Activated naive CD8-positive, alpha-beta T cell treated with anti-CD3 and anti-CD28 coated beads, Interleukin-2, amount 10 ng/mL, durations not matched to agents 7 days and 5 days (primary cell): ENCODE measurements around the gene RINL. TPM values are rescaled to one million over a fixed set of nuclear protein-coding genes. Genes with fewer than 3 reads are reported as not detected.
"Not testable (repeated sequence)": the region's sequence is repeated elsewhere in the genome, so short reads cannot be mapped to it uniquely, and the experiment has no call there.

ENCODE experiments used
- ATAC-seq: fragments of 150-1000 bp; cut with Tn5 transposase; one replicate; pipeline ENCODE4 v1.10.0; 2021; ENCODE audit warnings: low read depth, moderate library complexity
- POLR2A ChIA-PET: fragments of 350-600 bp; sonication (Branson Sonifier 250); formaldehyde crosslinking; loops from one replicate; lab custom pipeline; 2021; ENCODE audit warnings: antibody characterized with exemption; lab: Charles Lee
- DNase-seq: peaks from one replicate; pipeline ENCODE4 v3.0.0; 2021
- H3K27ac Mint-ChIP-seq: one replicate; pipeline ENCODE4 v1.8.0; 2022; ENCODE audit warnings: mild to moderate bottlenecking, mixed read lengths
- H3K27me3 Mint-ChIP-seq: one replicate; pipeline ENCODE4 v1.8.0; 2022; ENCODE audit warnings: mild to moderate bottlenecking, moderate library complexity, mixed read lengths
- H3K36me3 Mint-ChIP-seq: one replicate; pipeline ENCODE4 v1.8.0; 2021; ENCODE audit warnings: mild to moderate bottlenecking, mixed read lengths
- H3K4me1 Mint-ChIP-seq: one replicate; pipeline ENCODE4 v1.8.0; 2021; ENCODE audit warnings: mixed read lengths
- H3K4me3 Mint-ChIP-seq: one replicate; pipeline ENCODE4 v1.8.0; 2022; ENCODE audit warnings: mild to moderate bottlenecking, moderate library complexity, mixed read lengths
- H3K9me3 Mint-ChIP-seq: one replicate; pipeline ENCODE4 v1.8.0; 2021; ENCODE audit warnings: mixed read lengths
- total RNA-seq, 2 experiments: library from RNA; stranded (reverse); gene quantifications; one replicate each; pipeline ENCODE4 v1.2.3, GENCODE V29; 2021

RINL gene
- total RNA-seq, 2 experiments from 2014 or later = 71.3 to 74.2 TPM

DNA sequence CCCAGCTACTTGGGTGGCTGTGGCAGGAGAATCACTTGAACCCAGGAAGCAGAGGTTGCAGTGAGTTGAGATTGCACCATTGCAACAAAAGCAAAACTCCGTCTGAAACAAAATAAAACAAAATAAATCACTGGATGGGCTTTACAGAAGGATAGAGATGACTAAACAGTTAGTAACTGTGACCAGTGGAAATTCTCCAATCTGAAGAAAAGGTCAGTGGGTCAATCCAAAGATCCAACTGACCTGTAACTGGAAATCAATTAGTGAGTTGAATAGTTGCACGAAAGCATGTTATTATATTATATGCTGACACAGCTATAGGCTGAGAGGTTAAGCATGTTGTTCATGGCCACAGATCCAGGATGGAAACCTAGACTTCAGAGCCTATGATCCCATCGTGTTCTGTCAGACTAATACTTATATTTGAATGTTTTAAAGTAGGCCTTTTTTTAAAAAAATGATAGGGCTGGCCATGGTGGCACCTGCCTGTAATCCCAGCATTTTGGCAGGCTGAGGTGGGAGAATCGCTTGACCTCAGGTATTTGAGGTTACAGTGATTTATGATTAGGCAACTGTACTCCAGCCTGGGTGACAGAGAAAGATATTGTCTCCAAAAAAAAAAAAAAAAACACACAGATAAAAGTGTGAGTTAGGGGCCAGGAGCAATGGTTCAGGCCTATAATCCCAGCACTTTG lies 47.9 kb downstream of the RINL start:
- Mint-ChIP-seq H3K36me3 (peaks cover 23% of the 10 kb centered on the region), H3K9me3 (no peaks in the 10 kb centered on the region), H3K4me3 (peak overlapping the region; percentile 95), H3K4me1 (peaks cover 27% of the 10 kb centered on the region), H3K27me3 (no peaks in the 10 kb centered on the region), H3K27ac (peak overlapping the region; percentile 88)
- POLR2A ChIA-PET = interaction anchor here (1.3 to 5.1 kb wide), 2 partner anchors 13 to 47 kb away, joined by 3 to 55 read pairs; no protein-coding TSS in a partner anchor
- ATAC-seq = no peak
- no peak for DNase-seq

DNA sequence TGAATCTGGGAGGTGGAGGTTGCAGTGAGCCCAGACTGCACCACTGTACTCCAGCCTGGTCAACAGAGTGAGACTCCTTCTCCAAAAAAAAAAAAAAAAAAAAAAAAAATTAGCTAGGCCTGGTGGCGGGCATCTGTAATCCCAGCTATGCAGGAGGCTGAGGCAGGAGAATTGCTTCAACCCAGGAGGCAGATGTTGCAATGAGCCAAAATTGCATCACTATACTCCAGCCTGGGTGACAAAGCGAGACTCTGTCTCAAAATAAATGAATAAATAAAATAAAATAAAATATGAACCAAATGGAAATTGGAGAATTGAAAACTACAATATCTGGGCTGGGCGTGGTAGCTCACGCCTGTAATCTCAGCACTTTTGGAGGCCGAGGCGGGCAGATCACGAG lies 48.9 kb downstream of the RINL start:
- H3K9me3 Mint-ChIP-seq, POLR2A ChIA-PET, ATAC-seq, H3K4me3 Mint-ChIP-seq, H3K27ac Mint-ChIP-seq, H3K27me3 Mint-ChIP-seq, DNase-seq: not testable (repeated sequence)
- Mint-ChIP-seq H3K36me3 (peaks cover 30% of the 10 kb centered on the region), H3K4me1 (peaks cover 27% of the 10 kb centered on the region)

DNA sequence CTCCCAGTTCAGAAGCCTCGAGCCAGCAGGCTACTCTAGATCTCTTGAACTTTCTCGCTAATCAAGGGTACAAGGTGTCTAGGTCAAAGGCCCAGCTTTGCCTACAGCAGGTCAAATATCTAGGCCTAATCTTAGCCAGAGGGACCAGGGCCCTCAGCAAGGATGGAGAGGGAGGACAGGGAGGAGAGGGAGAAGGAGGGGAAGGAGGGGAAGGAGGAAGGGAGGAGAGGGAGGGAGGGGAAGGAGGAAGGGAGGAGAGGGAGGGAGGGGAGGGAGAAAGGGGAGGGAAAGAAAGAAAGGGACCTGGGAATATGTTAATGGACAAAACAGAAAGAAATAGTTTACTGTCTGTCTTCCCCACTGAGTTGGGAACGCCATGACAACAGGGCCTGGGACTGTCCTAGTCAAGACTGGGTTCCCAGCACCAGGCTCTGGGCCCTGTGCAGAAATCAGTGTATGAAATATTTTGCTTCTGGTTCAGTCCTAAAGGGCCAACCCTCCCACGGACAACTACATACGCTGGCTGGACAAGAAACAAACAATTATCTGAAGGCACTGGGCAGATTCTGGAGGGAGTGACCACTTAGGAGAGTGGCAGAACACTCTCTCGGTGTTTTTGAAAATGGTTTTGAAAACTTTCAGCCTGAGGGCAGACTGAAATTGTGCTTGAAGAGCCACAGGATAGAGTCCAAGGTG lies 51.1 kb downstream of the RINL start:
- peak overlapping the region; percentile 56 for H3K27ac Mint-ChIP-seq
- no peaks in the 10 kb centered on the region for H3K27me3 Mint-ChIP-seq
- POLR2A ChIA-PET = interaction anchor here (0.6 to 0.9 kb wide), 2 partner anchors 74 to 522 kb away, joined by 3 to 4 read pairs; no protein-coding TSS in a partner anchor
- H3K4me3 Mint-ChIP-seq = no peak overlapping the region
- no peaks in the 10 kb centered on the region for H3K9me3 Mint-ChIP-seq
- ATAC-seq (no peak), DNase-seq (no peak)
- peaks cover 19% of the 10 kb centered on the region for H3K4me1 Mint-ChIP-seq
- peaks cover 52% of the 10 kb centered on the region for H3K36me3 Mint-ChIP-seq

DNA sequence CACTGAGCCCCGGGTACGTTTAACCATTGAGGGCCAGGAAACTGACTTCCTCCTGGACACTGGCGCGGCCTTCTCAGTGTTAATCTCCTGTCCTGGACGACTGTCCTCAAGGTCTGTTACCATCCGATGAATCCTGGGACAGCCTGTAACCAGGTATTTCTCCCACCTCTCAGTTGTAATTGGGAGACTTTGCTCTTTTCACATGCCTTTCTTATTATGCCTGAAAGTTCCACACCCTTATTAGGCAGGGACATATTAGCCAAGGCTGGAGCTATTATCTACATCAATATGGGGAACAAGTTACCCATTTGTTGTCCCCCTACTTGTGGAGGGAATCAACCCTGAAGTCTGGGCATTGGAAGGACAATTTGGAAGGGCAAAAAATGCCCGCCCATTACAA lies 52.1 kb downstream of the RINL start:
- DNase-seq, ATAC-seq, H3K27ac Mint-ChIP-seq, H3K27me3 Mint-ChIP-seq, H3K4me3 Mint-ChIP-seq, H3K9me3 Mint-ChIP-seq: not testable (repeated sequence)
- POLR2A ChIA-PET = interaction anchor here (0.6 to 0.9 kb wide), 2 partner anchors 75 to 521 kb away, joined by 3 to 4 read pairs; no protein-coding TSS in a partner anchor
- H3K4me1 Mint-ChIP-seq = peaks cover 14% of the 10 kb centered on the region
- H3K36me3 Mint-ChIP-seq = peaks cover 51% of the 10 kb centered on the region

DNA sequence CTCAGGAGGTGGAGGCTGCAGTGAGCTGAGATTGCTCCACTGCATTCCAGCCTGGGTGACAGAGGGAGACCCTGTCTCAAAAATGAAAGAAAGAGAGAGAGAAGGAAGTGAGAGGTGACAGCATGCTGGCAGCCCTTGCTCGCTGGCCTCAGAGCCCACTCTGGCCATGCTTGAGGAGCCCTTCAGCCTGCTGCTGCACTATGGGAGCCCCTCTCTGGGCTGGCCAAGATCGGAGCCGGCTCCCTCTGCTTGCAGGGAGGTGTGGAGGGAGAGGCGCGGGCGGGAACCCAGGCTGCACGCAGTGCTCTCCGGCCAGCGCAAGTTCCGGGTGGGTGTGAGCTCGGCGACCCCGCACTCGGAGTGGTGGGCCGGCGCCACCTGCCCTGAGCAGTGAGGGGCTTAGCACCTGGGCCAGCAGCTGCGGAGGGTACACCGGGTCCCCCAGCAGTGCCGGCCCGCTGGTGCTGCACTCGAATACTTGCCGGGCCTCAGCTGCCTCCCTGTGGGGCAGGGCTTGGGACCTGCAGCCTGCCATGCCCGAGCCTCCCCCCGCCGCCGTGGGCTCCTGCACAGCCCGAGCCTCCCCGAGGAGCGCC lies 56.7 kb downstream of the RINL start:
- peaks cover 37% of the 10 kb centered on the region for H3K36me3 Mint-ChIP-seq
- H3K9me3 Mint-ChIP-seq, H3K4me1 Mint-ChIP-seq, H3K27me3 Mint-ChIP-seq, ATAC-seq, H3K4me3 Mint-ChIP-seq, H3K27ac Mint-ChIP-seq, DNase-seq, POLR2A ChIA-PET: not testable (repeated sequence)

DNA sequence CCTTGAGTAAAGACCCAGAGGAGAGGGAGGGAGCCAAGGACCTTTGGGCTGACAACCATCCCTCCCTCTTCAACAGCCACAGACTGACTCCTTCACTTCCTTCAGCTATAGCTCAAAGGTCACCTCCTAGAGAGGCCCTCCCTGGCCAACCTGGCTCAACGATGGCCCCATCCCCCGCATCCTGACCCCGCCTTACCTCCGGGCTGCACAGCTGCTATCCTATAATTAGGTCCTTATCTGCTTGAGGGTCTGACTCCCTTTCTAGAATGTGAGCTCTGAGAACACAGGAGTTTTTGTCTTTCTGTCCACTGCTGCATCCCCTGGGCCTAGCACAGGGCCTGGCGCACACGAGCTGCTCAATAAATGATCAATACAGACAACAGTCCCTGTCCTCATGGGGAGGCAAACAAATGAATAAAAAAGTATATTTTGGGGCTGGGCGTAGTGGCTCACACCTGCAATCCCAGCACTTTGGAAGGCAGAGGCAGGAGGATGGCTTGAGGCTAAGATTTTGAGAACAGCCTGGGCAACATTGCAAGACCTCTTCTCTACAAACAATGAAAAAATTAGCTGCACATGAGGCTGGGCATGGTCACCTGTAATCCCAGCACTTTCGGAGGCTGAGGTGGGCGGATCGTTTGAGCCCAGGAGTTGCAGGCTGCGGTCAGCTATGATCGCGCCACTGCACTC lies 58.7 kb downstream of the RINL start:
- Mint-ChIP-seq H3K27me3 (no peaks in the 10 kb centered on the region), H3K36me3 (peaks cover 33% of the 10 kb centered on the region), H3K27ac (peak overlapping the region; percentile 31), H3K4me3 (no peak overlapping the region), H3K4me1 (no peaks in the 10 kb centered on the region), H3K9me3 (no peaks in the 10 kb centered on the region)
- POLR2A ChIA-PET = no interaction called here
- DNase-seq (no peak), ATAC-seq (no peak)

Other genes with a start within 250 kb of the RINL start
- 100 to 1,000 TPM; 236 to 252 TPM for gene ACTN4, start 230.6 kb downstream of the RINL start, total RNA-seq
- gene CAPN12, start 133.8 kb downstream of the RINL start, total RNA-seq = 10 to 100 TPM; 22.7 to 26.4 TPM
- gene LGALS7, start 104.8 kb downstream of the RINL start, total RNA-seq = not detected
- gene LGALS7B, start 89.1 kb downstream of the RINL start, total RNA-seq = not detected
- 1 to 10 TPM; 3.8 to 4.0 TPM for gene LGALS4, start 65.3 kb downstream of the RINL start, total RNA-seq
- 100 to 1,000 TPM; 184 TPM for gene ECH1, start 46.5 kb downstream of the RINL start, total RNA-seq
- gene HNRNPL, start 28.3 kb downstream of the RINL start, total RNA-seq = 100 to 1,000 TPM; 441 to 455 TPM
- gene SIRT2, start 21.3 kb upstream of the RINL start, total RNA-seq = 10 to 100 TPM; 46.6 to 49.1 TPM
- 10 to 100 TPM; 30.0 to 31.1 TPM for gene NFKBIB, start 21.7 kb upstream of the RINL start, total RNA-seq
- gene CCER2, start 33.9 kb upstream of the RINL start, total RNA-seq = 1 to 10 TPM in 1 of 2 experiments, under 1 TPM in 1; 0.88 to 1.3 TPM
- gene SARS2, start 52.5 kb upstream of the RINL start, total RNA-seq = 10 to 100 TPM; 35.6 to 40.7 TPM
- 10 to 100 TPM; 36.7 to 47.5 TPM for gene MRPS12, start 52.7 kb upstream of the RINL start, total RNA-seq
- not detected for gene FBXO17, start 97.5 kb upstream of the RINL start, total RNA-seq
- not detected for gene FBXO27, start 154.3 kb upstream of the RINL start, total RNA-seq
- not detected for gene ACP7, start 206.1 kb upstream of the RINL start, total RNA-seq
- gene PAK4, start 247.5 kb upstream of the RINL start, total RNA-seq = 10 to 100 TPM; 16.1 to 17.1 TPM